SK-N-DZ (cell line): ENCODE data around the gene EVA1A.

Experiments used
- DNase-seq: peaks from one replicate; pipeline ENCODE4 v3.0.0-alpha.2; 2015; ENCODE audit warnings: low spot score

EVA1A gene

DNA sequence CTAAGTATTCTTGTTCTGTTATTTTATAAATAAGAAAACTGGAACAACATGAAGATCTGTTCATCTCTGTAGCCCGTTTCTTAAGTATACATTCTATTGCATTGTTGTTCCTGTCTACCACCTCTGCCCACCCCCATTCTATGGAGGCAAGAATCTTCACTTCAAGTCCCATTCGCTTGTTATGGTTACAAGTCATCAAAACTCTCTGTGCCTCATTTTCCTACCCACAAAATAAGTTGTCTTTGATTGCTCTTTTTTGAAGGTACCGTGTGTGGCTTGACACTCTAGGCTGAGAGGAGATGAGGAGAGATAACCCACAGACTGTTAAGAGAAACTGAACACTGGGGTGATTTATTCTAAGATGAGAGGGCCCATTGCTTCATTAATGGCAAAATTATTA lies 2.9 kb upstream of the EVA1A start:
- no peak for DNase-seq

DNA sequence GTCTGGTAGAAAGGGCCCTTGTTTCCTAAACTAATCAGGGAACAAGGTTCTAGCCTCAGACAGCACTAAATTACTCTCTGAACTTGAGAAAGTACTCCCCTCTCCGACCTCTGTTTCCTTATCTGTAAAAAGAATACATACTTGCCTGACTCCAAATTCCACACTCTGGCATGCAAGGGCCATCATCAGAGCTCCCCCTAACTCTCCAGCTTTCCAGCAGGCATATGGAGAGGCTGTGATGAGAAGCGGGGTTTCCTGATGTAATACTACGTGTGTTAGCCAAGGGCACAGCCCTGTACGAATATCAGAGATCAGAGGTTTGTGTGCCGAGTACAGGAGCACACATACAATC lies 1.8 kb upstream of the EVA1A start:
- DNase-seq = no peak

DNA sequence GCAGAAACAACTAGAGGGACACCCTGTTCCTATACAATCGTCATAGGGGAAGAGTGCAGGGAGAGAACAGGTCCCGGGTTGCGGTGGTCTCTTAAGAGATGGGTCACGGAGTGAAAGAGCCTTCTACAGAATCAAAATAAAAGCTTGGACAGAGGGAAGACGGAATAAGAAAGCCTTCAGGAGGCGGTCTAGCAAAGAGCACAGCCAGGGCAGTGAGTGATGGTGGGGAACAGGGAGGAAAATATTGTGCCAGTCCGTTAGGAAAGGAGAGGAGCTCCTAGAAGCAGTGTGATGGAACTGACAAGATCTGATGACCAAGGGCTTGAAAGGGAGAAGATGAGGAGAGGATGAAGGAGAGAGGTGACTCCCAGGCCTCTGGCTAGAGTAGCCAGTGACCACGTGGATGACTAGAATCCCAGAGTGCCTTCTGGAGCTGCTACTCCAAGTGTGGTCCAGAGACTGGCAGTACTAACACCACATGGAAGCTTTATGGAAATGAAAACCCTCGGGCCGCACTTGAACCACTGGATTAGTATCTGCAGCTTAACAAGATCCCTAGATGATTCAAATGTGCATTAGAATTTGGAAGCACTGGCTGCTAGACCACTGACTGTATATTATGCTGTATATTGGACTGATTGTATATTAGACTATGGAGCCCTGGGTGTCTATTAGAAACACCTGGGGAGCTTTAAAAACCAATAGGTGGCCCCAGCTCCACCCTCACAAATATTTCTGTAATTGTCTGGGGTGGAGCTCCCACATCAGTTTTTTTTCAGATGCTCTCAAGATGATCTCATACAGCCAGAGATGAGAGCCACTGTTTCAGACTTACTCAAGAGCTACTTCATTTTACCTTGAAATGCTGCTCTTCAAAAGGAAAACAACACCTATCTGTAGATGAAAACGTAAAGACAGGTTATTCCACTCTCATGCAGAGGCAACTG lies 1.1 kb upstream of the EVA1A start:
- no peak for DNase-seq

DNA sequence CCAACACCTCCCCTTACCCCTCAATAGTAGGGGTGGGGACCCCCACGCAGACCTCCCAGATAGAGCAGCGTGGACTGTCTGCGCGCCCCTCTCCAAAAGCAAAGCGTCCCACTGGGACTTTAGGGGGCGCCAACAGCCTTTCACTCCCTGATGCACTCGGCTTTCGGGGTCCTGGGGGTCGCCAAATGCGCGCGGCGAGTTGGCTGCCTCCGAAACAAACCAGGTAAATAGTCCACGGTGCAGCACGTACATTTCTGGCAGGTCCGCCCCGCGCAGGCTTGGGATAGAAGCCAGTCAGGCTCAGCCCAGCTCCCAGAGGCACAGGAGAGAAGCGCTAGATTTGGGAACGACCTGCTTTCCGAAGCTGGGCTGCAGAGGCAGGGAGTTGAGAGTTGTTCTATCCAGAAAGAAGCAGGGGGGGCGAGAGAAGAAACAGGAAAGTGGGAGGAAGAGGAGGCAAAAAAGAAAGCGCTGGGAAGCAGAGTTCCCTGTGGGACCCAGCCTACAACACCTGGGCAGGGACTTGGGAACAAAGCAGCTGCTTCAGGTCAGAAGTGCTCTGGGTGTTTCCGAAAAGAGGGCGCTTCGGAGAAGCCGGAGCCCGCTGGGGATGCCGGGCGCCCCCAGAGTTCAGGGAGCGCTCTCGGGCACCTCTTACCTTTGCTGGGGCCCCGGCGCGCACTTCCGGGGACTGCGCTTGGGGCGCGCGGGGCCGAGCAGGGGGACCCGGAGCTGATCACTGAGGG lies 544 bp downstream of the EVA1A start:
- DNase-seq = no peak

DNA sequence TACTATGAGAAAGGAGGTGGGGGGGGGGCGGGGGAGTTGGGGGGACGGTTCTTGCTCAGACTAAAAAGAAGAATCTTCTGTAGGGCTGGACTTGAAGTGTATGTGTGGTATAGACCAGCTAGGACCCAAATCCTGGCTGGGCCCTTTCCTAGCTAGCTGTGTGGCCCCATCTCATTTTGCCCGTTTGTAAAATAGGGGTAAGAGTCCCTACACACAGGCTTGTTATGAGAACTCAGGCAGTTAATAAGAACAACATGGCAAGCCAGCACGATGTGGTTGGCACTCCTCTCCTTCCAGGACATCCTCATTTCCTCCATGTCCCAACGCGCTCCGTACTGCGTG lies 1.1 kb downstream of the EVA1A start:
- DNase-seq = no peak

DNA sequence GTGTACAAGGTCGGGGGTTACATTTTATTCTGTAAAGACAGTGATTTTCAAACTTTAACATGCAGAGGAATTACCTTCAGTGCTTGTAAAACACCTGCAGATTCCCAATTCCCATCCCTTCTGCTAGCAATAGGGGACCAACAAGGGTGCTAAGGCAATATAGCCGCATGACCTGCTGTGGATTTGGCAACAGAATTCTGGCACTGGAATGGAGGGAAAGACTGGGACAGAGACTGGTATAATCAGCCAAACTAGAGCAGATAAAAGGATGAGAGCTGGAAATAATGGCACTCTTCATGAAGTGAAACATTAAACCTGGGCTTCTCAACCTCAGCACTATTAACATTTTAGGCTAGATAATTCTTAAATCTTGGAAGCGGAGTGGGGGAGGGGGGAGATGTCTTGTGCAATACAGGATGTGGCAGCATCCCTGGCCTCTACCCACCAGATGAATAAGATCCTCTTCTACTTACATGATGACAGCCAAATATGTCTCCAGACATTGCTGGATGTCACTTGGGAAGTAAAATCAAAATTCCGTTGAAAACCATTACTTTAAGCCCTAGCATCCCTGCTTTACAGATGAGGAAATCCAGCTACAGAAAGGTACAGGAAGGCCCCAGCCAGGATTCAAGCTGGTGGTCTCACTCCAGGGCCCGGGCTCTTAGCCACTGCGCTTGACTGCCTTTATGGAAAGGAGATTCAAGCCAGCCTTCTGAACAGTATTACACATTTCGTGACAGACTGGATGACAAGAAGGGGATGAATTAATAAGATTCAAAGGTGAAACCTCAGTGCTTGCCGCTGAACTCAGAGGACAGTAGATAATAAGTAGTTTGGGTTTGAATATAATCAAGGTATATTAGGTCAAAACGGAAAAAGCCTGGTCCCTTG lies 1.7 kb downstream of the EVA1A start:
- no peak for DNase-seq

DNA sequence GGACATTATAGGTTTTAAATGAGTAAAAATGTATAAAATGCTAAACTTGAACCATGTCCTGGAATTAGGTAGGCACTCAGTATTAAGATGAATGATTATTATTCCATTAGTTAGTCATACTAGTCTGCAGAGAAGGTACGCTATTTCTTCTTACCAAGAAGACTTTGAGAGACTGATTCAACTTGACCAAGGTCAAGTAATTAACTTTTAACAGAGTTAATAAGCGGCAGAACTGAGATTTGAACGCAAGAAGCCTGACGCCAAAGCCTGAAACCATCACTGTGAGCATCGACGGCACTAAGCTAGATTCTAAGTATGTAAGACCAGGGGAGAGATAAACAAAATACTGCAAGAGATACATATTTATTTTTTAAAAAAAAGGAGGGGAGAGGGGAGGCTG lies 2.6 kb downstream of the EVA1A start:
- no peak for DNase-seq

DNA sequence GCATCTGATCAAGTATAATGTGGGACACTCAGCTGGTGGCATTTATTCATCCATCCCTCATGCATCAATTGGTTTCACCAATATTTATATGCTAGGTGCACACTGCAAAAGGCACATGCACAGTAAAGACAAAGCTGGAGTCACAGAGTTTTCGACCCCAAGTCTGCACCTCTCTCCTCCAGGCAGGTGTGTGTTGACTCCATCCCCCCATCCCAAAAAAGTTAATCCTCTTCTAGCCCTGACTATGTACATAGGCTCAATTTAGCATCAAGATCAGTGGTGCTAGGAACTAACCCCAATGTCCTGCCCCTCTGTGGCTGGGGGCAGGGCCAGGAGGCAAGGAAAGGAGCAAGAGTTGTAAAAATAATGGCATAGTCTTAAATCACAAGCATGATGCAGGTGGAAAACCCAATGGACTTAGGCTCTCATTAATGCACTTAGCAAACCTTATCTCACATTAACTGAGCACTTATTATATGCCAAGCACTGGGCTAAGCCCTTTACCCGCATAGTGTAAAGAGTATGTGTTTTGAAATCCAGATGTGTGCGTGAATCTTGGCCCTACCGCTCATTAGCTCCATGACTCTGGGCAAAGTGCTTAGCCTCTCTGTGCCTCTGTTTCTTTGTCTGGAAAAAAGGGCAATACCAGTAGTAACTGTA lies 3.1 kb downstream of the EVA1A start:
- no peak for DNase-seq

DNA sequence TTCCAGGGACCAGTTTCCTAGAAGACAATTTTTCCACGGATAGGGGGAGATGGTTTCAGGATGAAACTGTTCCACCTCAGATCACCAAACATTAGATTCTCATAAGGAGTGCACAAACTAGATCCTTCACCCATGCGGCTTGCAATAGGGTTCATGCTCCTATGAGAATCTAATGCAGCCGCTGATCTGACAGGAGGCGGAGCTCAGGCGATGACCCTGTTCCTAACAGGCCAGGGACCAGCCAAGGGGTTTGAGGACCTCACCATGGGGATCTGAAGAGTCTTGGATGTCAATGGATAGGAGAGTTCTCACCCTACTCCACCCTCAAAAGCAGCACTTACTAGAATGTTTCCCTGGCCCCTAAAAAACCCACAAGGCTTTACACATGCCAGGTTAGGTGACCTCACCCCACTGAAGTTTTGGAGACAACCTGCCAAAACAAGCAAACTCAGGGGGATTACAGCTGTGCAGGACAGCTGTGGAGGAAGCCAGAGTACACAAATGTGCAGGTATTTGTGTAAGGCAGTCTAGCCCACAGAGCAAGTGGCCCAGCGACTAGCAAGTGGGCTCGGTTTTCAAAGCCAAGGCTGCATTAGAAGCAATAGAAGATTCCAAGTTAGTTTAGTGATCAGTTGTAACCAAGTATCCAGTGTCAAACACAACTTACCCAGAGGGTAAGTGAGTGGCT lies 3.9 kb downstream of the EVA1A start:
- no peak for DNase-seq

DNA sequence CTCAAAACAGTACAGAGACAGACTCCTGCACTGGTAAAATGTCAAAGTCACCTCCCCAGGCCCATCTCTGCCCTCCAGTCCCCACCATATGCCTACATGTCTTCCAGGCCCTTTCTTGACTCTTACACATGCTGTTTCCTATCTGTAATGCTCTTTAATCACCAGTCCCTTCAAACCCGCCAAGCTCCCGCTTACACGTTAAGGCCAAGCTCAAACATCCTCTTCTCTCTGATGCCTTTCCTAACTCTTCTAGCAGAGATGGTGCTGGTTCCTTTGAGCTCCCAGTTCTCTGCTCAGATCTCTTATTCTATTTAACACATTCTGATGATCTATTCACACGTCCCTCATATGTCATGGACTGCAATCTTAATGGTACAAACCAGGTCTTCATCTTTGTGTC lies 5.0 kb downstream of the EVA1A start:
- no peak for DNase-seq

DNA sequence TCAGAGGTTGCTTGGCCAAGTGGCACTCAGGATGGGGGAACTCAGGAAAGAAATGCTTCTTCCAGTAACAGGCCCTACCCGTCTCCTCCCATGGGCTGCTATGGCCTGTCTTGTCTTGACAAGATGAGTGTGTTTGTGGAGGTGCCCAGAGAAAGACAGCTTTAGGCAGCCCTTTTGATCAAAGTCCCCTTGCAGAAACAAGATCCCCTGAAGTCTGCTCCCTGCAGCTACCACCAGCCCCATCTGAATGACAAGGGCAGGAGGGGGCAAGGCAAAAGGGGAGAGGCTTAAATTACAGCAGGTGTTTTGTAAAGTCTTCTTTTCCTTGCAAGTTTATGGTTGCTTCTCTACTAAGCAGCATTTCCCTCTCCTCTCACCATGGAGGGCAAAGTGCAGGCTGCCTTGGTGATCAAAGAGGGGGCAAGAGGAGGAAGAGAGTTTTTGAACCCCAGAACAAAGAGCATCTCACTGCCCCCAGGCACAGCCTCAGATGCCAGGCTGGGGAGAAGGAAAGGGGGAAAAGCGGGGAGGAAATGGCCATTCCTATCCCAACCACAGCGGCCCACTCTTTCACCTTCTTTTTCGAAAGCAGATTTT lies 6.7 kb downstream of the EVA1A start:
- no peak for DNase-seq

DNA sequence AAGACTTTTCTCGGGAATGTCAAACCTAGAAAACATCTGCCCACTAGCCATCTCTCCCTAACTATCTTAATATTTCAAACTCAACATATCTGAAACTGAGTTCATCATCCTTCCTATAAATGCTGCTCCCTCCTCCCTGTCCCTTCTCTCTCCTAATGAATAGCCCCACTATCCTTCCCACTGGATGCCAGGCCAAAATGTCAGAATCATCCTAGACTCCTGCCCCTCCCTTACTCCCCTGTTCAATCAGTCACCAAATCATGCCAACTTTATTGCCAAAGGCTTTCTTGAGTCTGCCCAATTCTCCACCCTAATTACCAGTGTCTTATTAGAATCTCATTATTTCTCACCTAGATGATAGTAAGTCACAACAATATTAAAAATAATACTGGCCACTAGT lies 8.5 kb downstream of the EVA1A start:
- no peak for DNase-seq

DNA sequence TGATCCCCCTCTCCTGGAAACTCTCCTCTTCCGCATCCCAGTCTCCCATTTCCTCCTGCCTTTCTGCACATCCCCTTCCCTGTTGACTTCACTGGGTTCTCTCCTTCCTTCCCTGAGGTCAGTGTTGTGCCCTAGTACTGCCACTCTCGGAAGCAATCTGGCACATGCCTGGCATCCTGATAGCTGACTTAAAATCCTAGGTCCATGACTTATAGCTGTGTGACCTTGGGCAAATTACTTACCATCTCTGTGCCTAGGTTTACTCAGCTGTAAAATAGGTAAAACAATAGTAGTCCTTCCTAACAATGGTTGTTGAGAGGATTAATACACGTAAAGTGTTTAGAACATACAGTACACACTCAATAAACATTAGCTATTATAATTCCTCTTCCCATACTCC lies 9.3 kb downstream of the EVA1A start:
- no peak for DNase-seq

DNA sequence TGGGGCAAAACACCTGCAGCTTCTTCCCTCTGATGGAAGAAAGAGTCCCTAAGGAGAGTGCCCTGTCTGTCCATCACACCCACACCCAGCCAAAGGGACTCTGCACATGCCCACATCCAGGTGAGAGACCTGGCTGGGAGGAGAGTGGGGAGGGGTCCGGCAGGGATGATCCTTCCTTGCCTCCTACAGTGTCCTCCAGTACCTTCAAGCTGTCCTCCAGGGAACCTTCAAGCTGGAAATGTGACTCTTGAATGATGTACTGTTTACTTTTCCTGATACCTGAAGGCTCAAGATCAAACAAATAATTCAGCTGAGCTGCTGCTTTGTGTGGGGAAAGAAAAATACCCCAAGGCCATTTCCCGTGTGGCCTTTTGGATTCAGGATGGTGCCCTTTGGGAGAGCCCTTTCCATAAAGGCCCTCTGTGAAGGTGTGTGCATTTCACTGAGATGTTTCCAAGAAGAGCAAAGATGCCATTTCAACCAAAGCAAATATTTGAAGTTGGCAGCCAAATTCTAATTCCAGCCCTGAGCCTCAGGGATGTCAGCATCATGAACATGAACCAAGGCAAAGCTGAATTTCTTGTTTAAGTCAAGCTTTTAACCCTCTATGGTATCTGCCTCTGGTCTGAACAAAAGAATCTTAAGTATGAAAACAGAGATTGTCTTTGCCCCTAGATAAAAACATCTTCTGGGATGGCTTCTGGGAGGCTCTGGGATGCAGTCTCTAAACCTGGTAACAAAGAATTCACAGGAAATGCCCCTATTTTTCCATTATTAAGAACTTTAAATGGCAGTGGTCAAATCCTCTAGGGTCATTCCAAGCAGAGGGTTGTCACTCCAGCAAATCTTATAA lies 11.1 kb downstream of the EVA1A start:
- no peak for DNase-seq

DNA sequence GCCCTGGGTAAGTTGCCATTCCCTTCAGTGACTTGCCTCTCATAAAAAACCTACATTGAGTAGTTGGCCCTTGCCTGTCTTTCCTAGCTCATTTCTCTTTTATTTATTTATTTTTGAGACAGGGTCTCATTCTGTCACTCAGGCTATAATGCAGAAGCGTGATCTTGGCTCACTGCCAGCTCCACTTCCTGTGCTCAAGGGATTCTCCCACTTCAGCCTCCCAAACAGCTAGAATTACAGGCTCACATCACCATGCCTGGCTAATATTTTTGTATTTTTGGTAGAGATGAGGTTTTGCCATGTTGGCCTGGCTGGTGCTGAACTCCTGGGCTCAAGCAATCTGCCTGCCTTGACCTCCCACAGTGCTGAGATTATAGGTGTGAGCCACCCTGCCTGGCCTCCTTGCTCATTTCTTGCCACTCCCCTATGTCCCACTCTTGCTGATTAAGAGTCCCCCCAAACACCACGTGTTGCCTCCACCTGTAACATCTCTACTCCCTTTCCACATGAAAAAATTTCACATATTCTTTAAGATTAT lies 12.6 kb downstream of the EVA1A start:
- no peak for DNase-seq

DNA sequence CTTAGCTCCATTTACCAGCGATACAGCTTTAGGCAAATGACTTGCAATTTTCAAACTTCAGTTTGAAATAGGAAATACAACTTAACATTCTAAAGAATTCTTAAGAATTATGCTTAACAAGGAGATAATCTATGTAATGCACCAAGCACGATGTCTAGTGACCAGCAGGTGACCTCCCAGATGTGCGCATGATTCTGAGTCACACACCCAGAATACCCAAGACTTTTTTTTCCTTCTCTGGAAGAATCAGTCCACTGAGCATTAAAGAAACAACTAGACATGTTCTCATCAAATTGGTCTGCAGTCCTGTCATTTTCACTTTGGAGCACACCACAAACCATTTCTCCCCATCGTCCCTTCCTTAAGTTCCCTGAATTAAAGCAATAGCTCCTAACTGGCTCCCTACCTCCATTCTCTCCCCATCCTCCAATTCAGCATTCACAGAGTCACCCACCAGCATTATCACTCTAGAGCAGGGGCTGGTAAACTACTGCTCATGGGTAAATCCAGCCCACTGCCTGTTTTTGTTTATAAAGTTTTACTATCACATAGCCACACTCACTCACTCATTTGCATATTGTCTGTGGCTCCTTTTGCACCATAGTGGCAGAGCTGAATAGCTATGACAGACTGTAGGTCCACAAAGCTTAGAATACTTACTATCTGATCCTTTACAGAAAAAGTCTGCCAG lies 13.2 kb downstream of the EVA1A start:
- no peak for DNase-seq

DNA sequence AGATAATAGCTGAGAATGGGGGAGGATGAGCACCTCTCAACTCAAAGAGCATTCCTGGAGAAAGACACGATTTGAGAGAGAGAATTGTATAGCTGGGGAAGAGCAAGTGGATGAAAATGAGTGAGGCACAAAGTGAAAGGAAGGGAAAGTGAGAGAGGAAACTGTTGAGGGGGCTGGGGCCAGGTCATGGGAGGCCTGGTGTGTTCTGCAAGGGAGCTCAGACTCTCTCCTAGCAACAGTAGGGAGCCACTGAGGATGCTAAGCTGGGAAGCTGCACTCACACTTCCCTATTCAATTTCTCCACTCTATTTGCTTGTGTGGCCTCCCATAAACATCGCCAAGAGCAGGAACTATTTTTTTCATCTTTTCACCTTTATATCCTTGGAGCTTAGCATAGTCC lies 14.8 kb downstream of the EVA1A start:
- DNase-seq = no peak

DNA sequence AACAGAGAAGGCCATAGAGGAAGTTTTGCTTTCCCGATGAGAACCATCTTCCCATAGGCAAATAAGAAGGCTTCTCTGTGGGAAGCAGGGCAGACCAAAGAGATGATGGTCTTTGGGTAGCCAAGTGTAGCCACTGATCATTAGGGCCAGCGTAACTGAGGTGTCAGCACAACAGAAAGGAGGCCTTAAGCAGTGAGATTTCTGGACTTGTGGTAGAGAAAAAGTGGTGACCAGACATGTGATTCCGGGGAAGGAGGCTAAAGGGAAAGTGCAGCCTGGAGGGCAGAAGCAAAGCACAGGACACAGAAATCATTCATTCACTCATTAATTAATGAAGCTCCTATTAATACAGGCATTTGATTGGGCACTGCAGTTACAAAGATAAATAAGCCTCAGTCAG lies 15.4 kb downstream of the EVA1A start:
- DNase-seq = no peak

DNA sequence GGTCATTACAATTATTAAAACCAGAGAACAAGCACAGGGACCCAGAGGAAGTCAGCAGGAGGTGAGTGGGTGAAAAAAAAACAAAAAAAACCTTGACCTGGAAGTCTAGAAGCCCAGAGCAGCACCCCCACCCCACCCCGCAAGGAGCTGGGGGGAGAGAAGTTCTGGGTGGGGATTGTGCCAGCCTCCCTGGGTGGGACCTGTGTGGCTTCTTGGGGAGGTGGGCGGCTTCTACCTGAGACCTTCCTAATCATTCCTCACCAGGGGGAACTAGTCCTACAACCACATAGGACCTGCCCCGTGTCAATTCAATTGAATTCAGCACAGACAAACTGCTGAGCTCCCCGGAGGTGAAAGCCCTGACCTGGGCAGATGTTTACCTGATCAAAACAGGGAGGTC lies 17.3 kb downstream of the EVA1A start:
- no peak for DNase-seq
